Fibroblast of villous mesenchyme (primary cell): Measurements from ENCODE around the gene KCNH1. TPM values are rescaled to one million over a fixed set of nuclear protein-coding genes. Genes with fewer than 3 reads are reported as not detected.

Source experiments
- DNase-seq: peaks from one replicate; pipeline ENCODE4 v3.0.0-alpha.2; 2010; ENCODE audit warnings: low read depth
- H3K4me3 ChIP-seq: 2 replicates; pipeline ENCODE4 v1.5.1; 2011; ENCODE audit warnings: low read depth, mild to moderate bottlenecking, low read length
- total RNA-seq: library from RNA; depleted of rRNA; stranded (reverse); fragments of >200 nt; gene quantifications from 2 replicates; pipeline ENCODE4 v1.2.3, GENCODE V29; 2012
- TF ChIP-seq, protein P1 (sequence below): IDR thresholded peaks from 2 replicates; pipeline ENCODE4 v1.5.1; 2012; ENCODE audit warnings: low read depth, mild to moderate bottlenecking, low read length; ENCODE audit not compliant: insufficient read depth

The KCNH1 gene
- total RNA-seq, 1 donor, result 11.2 TPM

DNA sequence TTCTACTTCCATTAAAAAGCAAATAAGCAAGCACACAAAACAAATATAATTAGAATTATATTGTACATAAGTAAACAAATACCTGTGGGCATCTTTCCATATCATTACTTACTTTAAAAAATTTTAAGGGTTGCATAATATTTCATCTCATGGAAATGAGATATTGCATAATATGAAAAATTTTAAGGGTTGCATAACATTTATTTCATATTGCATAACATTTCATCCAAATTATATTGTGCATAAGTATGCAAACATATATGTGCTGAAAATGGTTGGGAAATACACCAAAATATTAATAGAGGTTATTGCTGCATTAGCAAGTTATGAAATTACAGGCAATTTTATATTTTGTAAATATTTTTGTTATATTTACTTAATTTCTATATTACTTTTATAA lies 213.7 kb downstream of the KCNH1 start:
- no peak overlapping the region for H3K4me3 ChIP-seq
- DNase-seq, result no peak
- TF ChIP-seq, protein P1, sequence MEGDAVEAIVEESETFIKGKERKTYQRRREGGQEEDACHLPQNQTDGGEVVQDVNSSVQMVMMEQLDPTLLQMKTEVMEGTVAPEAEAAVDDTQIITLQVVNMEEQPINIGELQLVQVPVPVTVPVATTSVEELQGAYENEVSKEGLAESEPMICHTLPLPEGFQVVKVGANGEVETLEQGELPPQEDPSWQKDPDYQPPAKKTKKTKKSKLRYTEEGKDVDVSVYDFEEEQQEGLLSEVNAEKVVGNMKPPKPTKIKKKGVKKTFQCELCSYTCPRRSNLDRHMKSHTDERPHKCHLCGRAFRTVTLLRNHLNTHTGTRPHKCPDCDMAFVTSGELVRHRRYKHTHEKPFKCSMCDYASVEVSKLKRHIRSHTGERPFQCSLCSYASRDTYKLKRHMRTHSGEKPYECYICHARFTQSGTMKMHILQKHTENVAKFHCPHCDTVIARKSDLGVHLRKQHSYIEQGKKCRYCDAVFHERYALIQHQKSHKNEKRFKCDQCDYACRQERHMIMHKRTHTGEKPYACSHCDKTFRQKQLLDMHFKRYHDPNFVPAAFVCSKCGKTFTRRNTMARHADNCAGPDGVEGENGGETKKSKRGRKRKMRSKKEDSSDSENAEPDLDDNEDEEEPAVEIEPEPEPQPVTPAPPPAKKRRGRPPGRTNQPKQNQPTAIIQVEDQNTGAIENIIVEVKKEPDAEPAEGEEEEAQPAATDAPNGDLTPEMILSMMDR, result no peak

DNA sequence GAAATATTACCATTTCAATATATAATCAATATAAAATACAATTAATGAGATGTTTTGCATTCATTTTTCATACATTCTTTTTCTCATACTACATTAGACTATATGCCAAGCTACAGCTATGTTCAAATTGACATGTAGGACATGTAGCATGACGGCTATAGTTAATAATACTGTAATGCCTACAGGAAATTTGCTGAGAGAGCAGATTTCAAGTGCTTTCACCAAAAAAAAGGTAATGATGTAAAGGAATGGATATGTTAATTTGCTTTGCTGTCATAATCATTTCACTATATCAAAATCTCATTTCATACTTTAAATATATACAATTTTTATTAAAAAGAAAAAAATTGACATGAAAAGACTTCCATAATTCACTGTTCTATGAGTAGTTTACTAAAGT lies 215.1 kb downstream of the KCNH1 start:
- TF ChIP-seq, protein P1, result no peak
- no peak overlapping the region for H3K4me3 ChIP-seq
- no peak for DNase-seq

DNA sequence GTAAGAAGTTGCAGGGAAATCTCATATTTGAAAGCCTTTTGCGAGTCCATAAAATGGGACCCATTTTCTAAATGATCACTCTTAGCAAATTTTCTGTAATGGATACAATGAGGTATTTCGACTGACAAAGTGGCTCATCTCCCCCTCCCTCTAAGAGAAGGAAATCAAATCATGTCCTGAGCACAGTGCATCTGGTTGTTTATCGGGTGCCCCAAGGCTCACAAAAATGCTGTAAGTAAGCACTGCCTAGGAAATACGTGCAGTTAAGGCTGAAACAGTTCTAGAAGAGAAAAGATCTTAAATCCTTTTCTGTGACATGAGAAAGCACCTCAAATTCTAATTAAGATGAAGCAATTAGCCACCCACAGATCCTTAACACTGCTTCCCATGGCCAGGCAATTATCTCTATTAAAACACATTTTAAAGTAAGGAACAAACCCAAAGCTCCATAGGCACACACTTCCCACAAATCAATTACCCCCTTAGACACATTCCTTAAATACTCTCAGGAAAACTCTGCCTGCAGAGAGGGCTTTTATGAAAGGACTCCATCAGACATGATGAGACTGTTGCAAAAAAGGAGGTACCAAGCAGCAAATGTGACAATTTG lies 216.3 kb downstream of the KCNH1 start:
- H3K4me3 ChIP-seq, result no peak overlapping the region
- no peak for DNase-seq
- TF ChIP-seq, protein P1, result no peak

GRCh38 chr1:210916548-210916947 lies 217.4 kb downstream of the KCNH1 start:
- TF ChIP-seq, protein P1, result no peak
- no peak overlapping the region for H3K4me3 ChIP-seq
- no peak for DNase-seq

GRCh38 chr1:210915890-210916507 lies 217.9 kb downstream of the KCNH1 start:
- H3K4me3 ChIP-seq, result no peak overlapping the region
- TF ChIP-seq, protein P1, result no peak
- DNase-seq, result peak; percentile 26

DNA sequence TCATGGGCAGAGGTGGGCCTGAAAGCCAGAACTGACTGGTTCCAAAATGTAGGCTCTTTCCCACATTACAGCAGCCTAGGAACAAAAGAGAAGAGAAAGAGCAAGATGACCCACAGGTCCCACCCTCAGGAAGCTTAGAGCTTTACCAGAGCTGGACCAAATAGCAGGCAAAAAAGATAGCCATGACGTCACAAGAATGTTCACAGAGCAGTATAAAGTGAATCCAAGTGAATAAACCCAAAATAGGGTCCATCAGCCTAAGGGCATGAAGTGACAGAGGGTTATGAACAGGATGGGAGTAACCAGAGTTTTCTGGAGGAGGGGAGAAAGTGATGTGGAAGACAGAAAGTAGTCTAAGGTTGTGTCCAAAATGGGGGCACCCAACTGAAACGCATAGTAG lies 221.2 kb downstream of the KCNH1 start:
- TF ChIP-seq, protein P1, result no peak
- H3K4me3 ChIP-seq, result no peak overlapping the region
- DNase-seq, result no peak
